K562 (cell line): Measurements from ENCODE around the gene YES1. TPM values are rescaled to one million over a fixed set of nuclear protein-coding genes. Genes with fewer than 3 reads are reported as not detected.

Source experiments
- ADNP ChIP-seq: fragments of 200-800 bp; sonication (Bioruptor generic); IDR thresholded peaks from 2 replicates; pipeline ENCODE4 v1.6.1; 2016; ENCODE audit warnings: missing genetic modification characterization, missing compliant biosample characterization
- ATF1 ChIP-seq, 2 experiments: fragments of 450-650 bp in 1 of 2; IDR thresholded peaks; 2 replicates each; pipeline ENCODE4 v1.6.1; 2016; ENCODE audit warnings: missing compliant biosample characterization in 1 of 2, missing genetic modification characterization in 1 of 2
- DDX20 ChIP-seq: fragments of 450-650 bp; IDR thresholded peaks from 2 replicates; pipeline ENCODE4 v1.6.1; 2016; ENCODE audit warnings: missing genetic modification characterization, low read depth, mild to moderate bottlenecking, missing compliant biosample characterization, moderate library complexity
- ETV5 ChIP-seq: sonication (generic); formaldehyde crosslinking; IDR thresholded peaks from 2 replicates; pipeline ENCODE4 v1.4.0; 2020; ENCODE audit warnings: low read depth, mild to moderate bottlenecking, missing genetic modification reagents
- EZH2 ChIP-seq: IDR thresholded peaks from 2 replicates; pipeline ENCODE4 v1.6.1; 2012; ENCODE audit warnings: low read depth, mild to moderate bottlenecking, inconsistent platforms, low read length, borderline replicate concordance
- HDAC1 ChIP-seq, 2 experiments: fragments of 450-650 bp; IDR thresholded peaks; 2 replicates each; pipeline ENCODE4 v1.6.1; 2016 to 2017; ENCODE audit warnings: inconsistent platforms in 1 of 2, mild to moderate bottlenecking in 1 of 2, moderate library complexity in 1 of 2
- HDGF ChIP-seq: fragments of 450-650 bp; IDR thresholded peaks from 2 replicates; pipeline ENCODE4 v1.6.1; 2016
- MAZ ChIP-seq, 2 experiments: fragments of 450-650 bp in 1 of 2; sonication (generic) in 1 of 2; formaldehyde crosslinking; IDR thresholded peaks in 1 of 2; conservative IDR thresholded peaks in 1 of 2; 2 replicates each; pipeline versions ENCODE4 v1.4.0 to v1.5.0; 2020; ENCODE audit warnings: mild to moderate bottlenecking in 1 of 2, missing genetic modification reagents in 1 of 2
- PHB ChIP-seq: fragments of 250-450 bp; sonication (Bioruptor Pico); IDR thresholded peaks from 2 replicates; pipeline ENCODE4 v1.5.0; 2021
- TOE1 ChIP-seq, 2 experiments: fragments of 450-650 bp in 1 of 2; sonication (generic) in 1 of 2; formaldehyde crosslinking in 1 of 2; IDR thresholded peaks; 2 replicates each; pipeline versions ENCODE4 v1.7.1 to v1.8.0; 2016 to 2022; ENCODE audit warnings: borderline replicate concordance in 2 of 2, mild to moderate bottlenecking in 2 of 2, antibody characterized with exemption in 1 of 2, inconsistent platforms in 1 of 2, low read depth in 1 of 2, missing genetic modification reagents in 1 of 2, moderate library complexity in 1 of 2
- ZNF644 ChIP-seq: fragments of 200-800 bp; sonication (Bioruptor generic); IDR thresholded peaks from 2 replicates; pipeline ENCODE4 v1.6.1; 2016; ENCODE audit warnings: low read depth, missing genetic modification characterization, missing compliant biosample characterization
- polyA plus RNA-seq, 8 experiments: library from polyadenylated mRNA; depleted of rRNA in 4 of 8; stranded (reverse) in 5 of 8; unstranded in 3 of 8; fragments of >200 nt; fragmentation: Nextera tagmentation in 2 of 8; fragmentation: Illumina TruSeq in 1 of 8; extraction: Ambion mirVana in 2 of 8; extraction: Trizol in 1 of 8; gene quantifications; 2 replicates each; pipeline versions ENCODE4 v1.2.1 to v1.2.3, GENCODE V29; 2011 to 2014; ENCODE audit warnings: inconsistent platforms in 1 of 8, missing spikeins in 1 of 8
- total RNA-seq, 7 experiments: library from RNA; depleted of rRNA in 6 of 7; stranded (reverse); fragments of >200 nt in 6 of 7; fragmentation: Illumina TruSeq in 2 of 7; extraction: Trizol in 2 of 7; gene quantifications; 2 replicates each; pipeline versions ENCODE4 v1.2.1 to v1.2.3, GENCODE V29; 2011 to 2021; ENCODE audit warnings: low replicate concordance in 1 of 7
- TF ChIP-seq, protein P1 (sequence below), 2 experiments: fragments of 450-650 bp in 1 of 2; sonication (generic) in 1 of 2; formaldehyde crosslinking in 1 of 2; IDR thresholded peaks; 2 replicates each; pipeline versions ENCODE4 v1.7.1 to v1.9.0; 2016 to 2022; ENCODE audit warnings: inconsistent platforms in 1 of 2, mild to moderate bottlenecking in 1 of 2, missing genetic modification reagents in 1 of 2
- TF ChIP-seq, protein P2 (sequence below): fragments of 450-650 bp; IDR thresholded peaks from 2 replicates; pipeline ENCODE4 v1.6.1; 2016; ENCODE audit warnings: antibody characterized with exemption
- TF ChIP-seq, protein P3 (sequence below): fragments of 450-650 bp; IDR thresholded peaks from 2 replicates; pipeline ENCODE4 v1.6.1; 2016; ENCODE audit warnings: borderline replicate concordance

YES1 gene
- total and polyA plus RNA-seq, 9 of the 15 experiments (the other 6 are each of a cell fraction or from before 2014, with no cell fraction given) = 37.2 to 115 (median 77.7) TPM

DNA sequence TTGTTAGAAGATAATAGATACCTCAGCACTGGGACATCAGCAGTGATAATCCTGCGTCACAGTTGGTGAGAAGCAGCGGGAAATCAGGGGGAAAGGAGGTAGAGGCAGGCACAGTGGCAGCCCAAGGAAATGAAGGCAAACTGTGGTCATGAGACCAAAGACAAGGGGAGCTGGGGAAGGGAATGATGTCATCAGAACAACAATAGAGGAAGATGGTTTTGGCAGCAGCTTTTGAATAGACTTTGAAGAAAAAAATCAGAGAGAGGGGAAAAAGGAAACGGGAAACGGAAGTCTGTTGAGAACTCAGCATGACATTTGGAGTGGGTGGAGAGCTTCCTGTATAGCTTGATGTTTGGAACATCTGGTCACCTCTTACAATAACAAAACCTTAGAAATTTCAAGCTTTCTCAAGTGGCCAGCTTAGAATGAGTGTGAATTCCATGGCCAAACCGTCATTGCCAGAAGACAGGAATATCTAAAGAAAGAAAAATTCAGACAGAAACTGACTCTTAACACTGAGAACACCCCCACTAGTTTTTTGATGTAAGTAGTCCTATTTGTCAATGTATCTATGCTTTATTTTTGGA lies 18.4 kb upstream of the YES1 start (continued):
- TF ChIP-seq, protein P1, sequence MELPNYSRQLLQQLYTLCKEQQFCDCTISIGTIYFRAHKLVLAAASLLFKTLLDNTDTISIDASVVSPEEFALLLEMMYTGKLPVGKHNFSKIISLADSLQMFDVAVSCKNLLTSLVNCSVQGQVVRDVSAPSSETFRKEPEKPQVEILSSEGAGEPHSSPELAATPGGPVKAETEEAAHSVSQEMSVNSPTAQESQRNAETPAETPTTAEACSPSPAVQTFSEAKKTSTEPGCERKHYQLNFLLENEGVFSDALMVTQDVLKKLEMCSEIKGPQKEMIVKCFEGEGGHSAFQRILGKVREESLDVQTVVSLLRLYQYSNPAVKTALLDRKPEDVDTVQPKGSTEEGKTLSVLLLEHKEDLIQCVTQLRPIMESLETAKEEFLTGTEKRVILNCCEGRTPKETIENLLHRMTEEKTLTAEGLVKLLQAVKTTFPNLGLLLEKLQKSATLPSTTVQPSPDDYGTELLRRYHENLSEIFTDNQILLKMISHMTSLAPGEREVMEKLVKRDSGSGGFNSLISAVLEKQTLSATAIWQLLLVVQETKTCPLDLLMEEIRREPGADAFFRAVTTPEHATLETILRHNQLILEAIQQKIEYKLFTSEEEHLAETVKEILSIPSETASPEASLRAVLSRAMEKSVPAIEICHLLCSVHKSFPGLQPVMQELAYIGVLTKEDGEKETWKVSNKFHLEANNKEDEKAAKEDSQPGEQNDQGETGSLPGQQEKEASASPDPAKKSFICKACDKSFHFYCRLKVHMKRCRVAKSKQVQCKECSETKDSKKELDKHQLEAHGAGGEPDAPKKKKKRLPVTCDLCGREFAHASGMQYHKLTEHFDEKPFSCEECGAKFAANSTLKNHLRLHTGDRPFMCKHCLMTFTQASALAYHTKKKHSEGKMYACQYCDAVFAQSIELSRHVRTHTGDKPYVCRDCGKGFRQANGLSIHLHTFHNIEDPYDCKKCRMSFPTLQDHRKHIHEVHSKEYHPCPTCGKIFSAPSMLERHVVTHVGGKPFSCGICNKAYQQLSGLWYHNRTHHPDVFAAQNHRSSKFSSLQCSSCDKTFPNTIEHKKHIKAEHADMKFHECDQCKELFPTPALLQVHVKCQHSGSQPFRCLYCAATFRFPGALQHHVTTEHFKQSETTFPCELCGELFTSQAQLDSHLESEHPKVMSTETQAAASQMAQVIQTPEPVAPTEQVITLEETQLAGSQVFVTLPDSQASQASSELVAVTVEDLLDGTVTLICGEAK (IDR thresholded peaks at IDR 0.05) = peak; percentile 79
- TF ChIP-seq, protein P1 (CRISPR knock-in tag; IDR thresholded peaks at IDR 0.05) = no peak
- peak; percentile 94 for TF ChIP-seq HDGF
- TF ChIP-seq, protein P2, sequence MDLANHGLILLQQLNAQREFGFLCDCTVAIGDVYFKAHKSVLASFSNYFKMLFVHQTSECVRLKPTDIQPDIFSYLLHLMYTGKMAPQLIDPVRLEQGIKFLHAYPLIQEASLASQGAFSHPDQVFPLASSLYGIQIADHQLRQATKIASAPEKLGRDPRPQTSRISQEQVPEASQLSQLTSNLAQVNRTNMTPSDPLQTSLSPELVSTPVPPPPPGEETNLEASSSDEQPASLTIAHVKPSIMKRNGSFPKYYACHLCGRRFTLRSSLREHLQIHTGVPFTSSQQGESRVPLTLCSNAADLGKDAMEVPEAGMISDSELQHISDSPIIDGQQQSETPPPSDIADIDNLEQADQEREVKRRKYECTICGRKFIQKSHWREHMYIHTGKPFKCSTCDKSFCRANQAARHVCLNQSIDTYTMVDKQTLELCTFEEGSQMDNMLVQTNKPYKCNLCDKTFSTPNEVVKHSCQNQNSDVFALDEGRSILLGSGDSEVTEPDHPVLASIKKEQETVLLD = peak; percentile 80
- TF ChIP-seq DDX20 (tag) = peak; percentile 19; the same call in 1 of the 2 replicates
- TF ChIP-seq PHB (CRISPR knock-in tag) = no peak
- TF ChIP-seq TOE1 (IDR thresholded peaks at IDR 0.05; ENCODE audit: borderline replicate concordance) = peak; percentile 88
- no peak for TF ChIP-seq TOE1 (CRISPR knock-in tag; IDR thresholded peaks at IDR 0.05; ENCODE audit: borderline replicate concordance, low read depth)
- peak; percentile 82 for TF ChIP-seq ZNF644 (tag)
- TF ChIP-seq ADNP = no peak
- TF ChIP-seq ATF1 (CRISPR knock-in tag; IDR thresholded peaks at IDR 0.05) = no peak
- TF ChIP-seq ATF1 (tag; IDR thresholded peaks at IDR 0.05) = peak; percentile 70
- TF ChIP-seq EZH2 = no peak
- peak; percentile 41; the same call in 1 of the 2 replicates for TF ChIP-seq ETV5 (CRISPR knock-in tag)
- peak in 1 of 2 experiments; percentile 87; a peak in 2 of 4 replicates for TF ChIP-seq HDAC1 (IDR thresholded peaks at IDR 0.05)
- TF ChIP-seq, protein P3, sequence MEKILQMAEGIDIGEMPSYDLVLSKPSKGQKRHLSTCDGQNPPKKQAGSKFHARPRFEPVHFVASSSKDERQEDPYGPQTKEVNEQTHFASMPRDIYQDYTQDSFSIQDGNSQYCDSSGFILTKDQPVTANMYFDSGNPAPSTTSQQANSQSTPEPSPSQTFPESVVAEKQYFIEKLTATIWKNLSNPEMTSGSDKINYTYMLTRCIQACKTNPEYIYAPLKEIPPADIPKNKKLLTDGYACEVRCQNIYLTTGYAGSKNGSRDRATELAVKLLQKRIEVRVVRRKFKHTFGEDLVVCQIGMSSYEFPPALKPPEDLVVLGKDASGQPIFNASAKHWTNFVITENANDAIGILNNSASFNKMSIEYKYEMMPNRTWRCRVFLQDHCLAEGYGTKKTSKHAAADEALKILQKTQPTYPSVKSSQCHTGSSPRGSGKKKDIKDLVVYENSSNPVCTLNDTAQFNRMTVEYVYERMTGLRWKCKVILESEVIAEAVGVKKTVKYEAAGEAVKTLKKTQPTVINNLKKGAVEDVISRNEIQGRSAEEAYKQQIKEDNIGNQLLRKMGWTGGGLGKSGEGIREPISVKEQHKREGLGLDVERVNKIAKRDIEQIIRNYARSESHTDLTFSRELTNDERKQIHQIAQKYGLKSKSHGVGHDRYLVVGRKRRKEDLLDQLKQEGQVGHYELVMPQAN = peak; percentile 65; the same call in 1 of the 2 replicates
- TF ChIP-seq MAZ (CRISPR knock-in tag; conservative IDR thresholded peaks at IDR 0.05 in 1 of 2, IDR thresholded peaks at IDR 0.05 in 1 of 2) = peak in 1 of 2 experiments; percentile 37; a peak in 1 of 4 replicates
